Measurements from ENCODE around the gene PEPD.

- no peak for TF ChIP-seq CREB1 (IDR thresholded peaks at IDR 0.05; ENCODE audit: low read depth)
- TF ChIP-seq POLR2AphosphoS5 (IDR thresholded peaks at IDR 0.05; ENCODE audit: low read length), result no peak
Measured at GRCh38 chr19:33505148-33505547, 16.4 kb downstream of the PEPD start.
